GM19239 (cell line): ENCODE measurements around the gene EMC8.

Experiments
- DNase-seq: peaks from one replicate; pipeline ENCODE4 v3.0.0; 2011; ENCODE audit warnings: low spot score; ENCODE audit not compliant: insufficient read length
- FAIRE-seq: peaks from 2 replicates; lab custom pipeline; 2011; peaks lifted over from hg19 to GRCh38; lab: Jason Lieb, UNC

EMC8 gene

GRCh38 chr16:85835956-85836705 lies 36.8 kb upstream of the EMC8 start:
- FAIRE-seq: no peak
- no peak for DNase-seq

- DNase-seq (no peak), FAIRE-seq (peak; percentile 51)
These were observed 35.9 kb upstream of the EMC8 start for GRCh38 chr16:85835227-85835751.

DNA sequence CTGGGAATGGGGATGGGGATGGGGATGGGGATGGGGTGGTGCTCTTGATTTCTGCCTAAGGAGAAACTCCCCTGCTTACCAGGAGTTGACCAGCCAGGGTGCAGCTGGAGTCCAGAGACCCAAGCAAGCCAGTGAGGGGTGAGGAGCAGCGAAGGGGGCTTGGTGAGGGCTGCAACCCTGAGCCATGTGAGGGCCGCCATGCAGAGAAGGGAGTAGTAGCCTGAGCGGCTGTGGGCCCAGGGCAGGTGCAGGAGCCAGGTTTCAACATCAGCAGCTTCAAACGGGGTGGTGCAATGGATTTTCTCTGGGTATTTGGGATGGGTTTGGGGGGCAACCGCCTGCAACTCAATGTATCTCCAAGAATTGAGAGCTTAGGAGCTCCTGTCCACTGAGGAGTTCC lies 35.4 kb upstream of the EMC8 start:
- no peak for FAIRE-seq
- DNase-seq: no peak

GRCh38 chr16:85833219-85833920 lies 34.0 kb upstream of the EMC8 start:
- no peak for FAIRE-seq
- DNase-seq: no peak

DNA sequence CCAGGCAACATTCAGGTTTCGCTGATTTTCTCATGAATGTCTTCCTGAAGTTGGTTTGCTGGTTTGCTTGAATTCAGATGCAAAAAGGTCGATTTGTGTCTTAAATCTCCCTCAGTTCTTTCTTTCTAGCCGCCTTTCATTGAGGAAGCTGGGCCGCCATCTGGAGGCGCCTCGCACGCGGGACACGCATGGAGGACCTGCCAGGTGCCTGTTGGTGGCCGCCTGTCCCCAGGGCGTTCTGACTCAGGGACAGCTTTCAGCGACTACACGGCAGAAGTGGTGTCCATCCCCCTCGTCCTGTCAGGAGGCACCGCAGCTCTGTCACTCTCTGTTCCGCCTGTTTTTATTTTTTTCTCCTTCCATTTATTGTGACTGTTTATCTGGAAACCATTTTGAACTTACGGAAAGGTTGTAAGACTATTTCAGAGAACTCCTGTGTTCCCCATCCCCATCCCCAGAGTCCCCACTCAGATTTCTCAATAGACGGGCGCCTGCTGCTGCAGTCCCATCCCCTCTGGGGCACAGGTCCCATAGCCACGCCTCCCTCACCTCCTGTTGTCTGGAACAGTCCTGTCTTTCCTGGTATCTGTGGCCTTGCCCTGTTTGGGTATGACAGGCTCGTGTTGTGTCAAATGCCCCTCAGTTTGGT lies 33.4 kb upstream of the EMC8 start:
- FAIRE-seq (no peak), DNase-seq (no peak)

DNA sequence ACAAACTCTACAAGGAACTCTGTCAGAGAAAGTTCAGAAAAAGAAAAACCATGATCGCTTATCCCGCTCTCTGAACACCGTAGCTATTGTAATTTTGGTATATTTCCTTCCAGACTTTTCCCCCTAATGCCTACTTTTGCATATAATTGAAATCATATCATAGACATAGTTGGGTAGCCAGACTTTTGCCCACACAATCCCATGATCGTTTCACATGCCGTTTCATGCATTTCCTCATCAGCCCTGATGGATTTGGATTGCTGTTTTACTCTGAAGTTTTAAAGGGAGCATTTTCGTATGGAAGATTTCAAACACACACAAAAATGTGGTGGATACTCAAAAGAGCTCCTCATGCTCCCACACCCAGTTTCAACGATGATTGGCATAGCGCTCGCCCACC lies 31.5 kb upstream of the EMC8 start:
- FAIRE-seq: no peak
- no peak for DNase-seq

- no peak for DNase-seq
- no peak for FAIRE-seq
These were observed 30.6 kb upstream of the EMC8 start for GRCh38 chr16:85829751-85830445.

GRCh38 chr16:85829171-85829719 lies 29.9 kb upstream of the EMC8 start:
- FAIRE-seq (no peak), DNase-seq (no peak)

- FAIRE-seq (no peak), DNase-seq (no peak)
These were observed 28.8 kb upstream of the EMC8 start for GRCh38 chr16:85828166-85828565.

- DNase-seq (no peak), FAIRE-seq (no peak)
These were observed 27.4 kb upstream of the EMC8 start for GRCh38 chr16:85826686-85827247.

DNA sequence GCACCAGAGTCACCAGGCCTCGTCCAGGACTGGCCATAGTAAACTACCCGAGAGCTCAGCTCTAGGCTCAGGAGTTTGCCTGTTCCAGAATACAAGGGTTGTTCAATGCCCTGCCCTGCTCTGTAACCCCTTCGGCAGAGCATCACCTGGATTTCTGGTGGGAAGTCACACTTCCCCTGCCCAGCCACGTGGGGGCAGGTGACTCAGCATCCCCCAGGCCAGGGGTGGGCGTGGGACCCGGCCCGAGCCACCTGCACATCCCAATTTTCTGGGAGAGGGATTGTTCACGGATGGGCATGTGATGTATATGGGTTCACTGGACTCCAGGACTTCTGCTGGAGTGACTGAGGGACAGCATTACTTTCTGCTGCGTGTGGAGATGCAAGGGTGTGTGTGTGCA lies 26.0 kb upstream of the EMC8 start:
- FAIRE-seq (no peak), DNase-seq (no peak)

DNA sequence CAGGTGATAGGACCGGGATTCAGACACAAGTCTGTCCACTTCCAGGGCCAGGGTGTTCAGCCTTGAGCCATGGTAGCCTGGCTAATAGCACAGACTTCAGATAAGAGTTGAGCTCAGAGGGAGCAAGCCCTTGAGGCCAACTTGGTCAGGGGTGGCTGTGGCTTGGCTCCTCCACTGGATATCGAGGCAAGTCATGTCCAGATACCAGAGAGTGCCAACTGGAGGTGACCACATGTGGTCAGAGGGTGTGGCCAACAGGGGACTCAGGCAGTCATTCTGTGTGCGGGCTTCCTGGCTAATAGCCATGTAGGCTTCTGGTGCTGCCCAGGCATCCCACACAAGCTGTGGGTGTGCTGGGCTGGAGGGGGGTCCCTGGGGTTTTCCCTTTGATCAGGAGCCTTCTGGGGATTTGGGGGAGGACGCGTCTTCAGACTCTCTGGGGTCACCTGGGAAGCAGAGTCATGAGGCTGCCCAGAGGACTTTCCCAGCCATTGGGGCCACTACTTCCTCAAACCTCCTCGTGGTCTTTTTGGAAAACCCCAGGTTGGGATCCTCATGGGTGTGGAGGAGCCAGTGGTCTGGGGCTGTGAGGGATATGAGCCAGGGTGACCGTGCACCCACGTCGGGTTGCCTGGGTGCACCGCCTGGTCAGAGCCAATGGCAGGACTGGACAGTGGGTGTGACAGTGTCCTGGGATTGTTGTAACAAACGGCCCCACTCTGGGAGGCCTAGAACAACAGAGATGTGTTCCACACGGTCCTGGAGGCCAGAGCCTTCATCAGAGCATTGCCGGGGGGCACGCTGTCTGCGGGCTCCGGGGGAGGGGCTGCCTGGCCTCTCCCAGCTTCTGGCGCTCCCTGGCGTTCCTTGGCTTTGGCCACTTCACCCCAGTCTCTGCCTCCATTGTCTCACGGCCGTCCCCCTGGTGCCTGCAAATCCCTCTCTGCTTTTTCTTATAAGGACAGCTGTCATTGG lies 25.1 kb upstream of the EMC8 start:
- no peak for FAIRE-seq
- DNase-seq: no peak

GRCh38 chr16:85823328-85823920 lies 24.1 kb upstream of the EMC8 start:
- DNase-seq: no peak
- FAIRE-seq: no peak

DNA sequence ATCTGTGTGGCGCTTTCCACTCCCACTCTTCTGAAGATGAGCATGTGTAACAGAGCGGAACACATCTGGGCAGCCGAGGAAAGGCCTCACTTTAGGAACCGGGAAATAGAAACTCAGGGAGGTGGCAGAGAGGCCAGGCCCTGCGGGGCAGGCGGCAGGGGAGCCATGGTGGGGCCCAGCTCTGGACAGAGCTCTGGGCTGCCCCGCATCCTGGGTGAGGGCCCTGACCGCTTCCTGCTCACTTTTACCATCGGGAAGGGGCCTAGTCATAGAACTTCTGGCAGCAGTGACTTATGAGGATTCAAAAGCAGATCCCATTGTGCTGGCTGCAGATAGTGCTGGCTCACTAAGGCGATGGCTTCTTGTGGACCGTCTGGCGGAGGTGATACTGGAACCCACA lies 22.8 kb upstream of the EMC8 start:
- DNase-seq (no peak), FAIRE-seq (peak; percentile 33)

- FAIRE-seq (peak; percentile 71), DNase-seq (peak; percentile 91)
These were observed 22.2 kb upstream of the EMC8 start for GRCh38 chr16:85821390-85822135.

DNA sequence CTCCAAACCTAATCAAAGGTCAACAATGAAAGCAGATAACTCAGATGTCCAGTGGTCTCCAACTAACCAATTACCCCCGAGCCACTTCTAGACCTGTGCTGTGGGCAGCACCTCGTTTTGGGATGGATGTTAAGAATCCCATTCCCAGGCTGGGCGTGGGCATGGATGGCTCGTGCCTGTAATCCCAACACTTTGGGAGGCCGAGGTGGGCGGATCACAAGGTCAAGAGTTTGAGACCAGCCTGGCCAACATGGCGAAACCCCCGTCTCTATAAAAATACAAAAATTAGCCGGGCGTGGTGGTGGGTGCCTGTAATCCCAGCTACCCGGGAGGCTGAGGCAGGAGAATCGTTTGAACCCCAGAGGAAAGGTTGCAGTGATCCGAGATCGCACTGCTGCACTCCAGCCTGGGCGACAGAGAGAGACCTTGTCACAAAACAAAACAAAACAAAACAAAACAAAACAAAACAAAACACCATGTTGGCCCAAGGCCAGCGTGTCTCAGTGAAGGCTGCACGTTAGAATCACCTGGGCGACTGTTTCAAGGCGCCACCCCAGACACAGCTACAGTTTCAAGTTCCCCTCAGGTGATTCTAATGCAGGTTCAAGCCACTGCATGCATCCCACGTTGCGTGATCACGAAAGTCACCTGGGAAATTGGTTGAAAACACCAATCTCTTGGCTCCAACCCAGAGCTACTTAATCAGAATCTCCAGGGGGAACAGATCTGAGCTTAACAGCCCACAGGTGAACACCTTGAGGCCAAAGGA lies 21.4 kb upstream of the EMC8 start:
- DNase-seq: no peak
- FAIRE-seq: no peak

- no peak for FAIRE-seq
- DNase-seq: no peak
These were observed 20.4 kb upstream of the EMC8 start for GRCh38 chr16:85819771-85820170.
